ENCODE results near the gene SNORC.
A peak's percentile ranks its signal among the peaks of the same experiment; 100 is the strongest.

The SNORC gene

DNA sequence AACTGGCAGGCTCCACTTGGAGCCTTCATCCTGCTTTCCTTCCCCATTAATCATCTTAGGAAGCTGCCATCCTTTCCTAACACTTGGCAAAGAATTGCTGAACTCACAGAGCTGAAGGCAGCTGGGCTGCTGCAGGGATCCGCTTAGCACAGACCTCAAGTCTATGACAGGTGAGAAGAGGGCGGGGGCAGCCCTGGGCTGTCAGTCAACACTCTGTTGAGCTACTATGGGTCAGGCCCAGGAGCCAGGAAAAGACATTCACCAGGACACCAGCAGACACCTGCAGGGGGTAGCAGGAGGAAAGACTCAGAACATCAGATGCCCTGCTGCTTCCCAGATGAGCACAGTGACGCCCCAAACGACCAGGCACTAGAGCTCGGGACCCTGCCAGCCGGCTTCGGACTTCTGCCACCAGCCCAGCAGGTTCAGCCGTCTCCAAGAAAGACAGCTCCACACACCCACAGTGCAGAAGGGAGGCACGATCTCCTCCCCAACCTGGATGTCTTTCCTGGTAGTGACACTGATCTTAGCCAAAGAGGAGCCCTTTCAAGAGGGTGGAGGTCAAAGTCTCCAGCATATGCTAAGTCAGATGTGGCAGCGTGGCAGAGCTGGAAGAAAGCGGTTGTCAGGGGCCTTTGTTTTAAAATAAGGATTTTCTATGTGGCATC is 55.2 kb downstream of the SNORC start:
- no peak for DNase-seq (ENCODE audit: low spot score)

DNA sequence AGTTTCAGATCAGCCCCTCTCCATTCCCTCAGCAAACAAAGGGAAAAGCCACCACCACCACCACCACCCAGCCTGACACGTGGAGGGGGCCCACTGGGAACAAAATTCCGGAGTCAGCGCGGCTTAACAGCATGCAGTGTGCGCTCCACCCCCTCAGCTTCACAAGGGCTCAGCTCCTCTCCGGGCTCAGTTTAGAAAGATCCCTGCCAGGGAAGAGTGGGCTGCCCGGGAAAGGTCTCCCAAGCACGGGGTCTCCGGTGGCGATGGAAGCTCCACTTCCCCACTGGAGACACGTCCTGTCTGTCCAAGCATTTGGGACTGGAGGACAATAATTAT is 55.7 kb downstream of the SNORC start:
- TF ChIP-seq, protein P1, sequence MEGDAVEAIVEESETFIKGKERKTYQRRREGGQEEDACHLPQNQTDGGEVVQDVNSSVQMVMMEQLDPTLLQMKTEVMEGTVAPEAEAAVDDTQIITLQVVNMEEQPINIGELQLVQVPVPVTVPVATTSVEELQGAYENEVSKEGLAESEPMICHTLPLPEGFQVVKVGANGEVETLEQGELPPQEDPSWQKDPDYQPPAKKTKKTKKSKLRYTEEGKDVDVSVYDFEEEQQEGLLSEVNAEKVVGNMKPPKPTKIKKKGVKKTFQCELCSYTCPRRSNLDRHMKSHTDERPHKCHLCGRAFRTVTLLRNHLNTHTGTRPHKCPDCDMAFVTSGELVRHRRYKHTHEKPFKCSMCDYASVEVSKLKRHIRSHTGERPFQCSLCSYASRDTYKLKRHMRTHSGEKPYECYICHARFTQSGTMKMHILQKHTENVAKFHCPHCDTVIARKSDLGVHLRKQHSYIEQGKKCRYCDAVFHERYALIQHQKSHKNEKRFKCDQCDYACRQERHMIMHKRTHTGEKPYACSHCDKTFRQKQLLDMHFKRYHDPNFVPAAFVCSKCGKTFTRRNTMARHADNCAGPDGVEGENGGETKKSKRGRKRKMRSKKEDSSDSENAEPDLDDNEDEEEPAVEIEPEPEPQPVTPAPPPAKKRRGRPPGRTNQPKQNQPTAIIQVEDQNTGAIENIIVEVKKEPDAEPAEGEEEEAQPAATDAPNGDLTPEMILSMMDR (IDR thresholded peaks at IDR 0.05; ENCODE audit: extremely low read depth, missing control alignments), result no peak
- no peak for DNase-seq (ENCODE audit: low spot score)

More for the DNA sequence above, 55.2 kb downstream of the SNORC start:
- TF ChIP-seq, protein P1 (IDR thresholded peaks at IDR 0.05; ENCODE audit: extremely low read depth, missing control alignments), result no peak

DNA sequence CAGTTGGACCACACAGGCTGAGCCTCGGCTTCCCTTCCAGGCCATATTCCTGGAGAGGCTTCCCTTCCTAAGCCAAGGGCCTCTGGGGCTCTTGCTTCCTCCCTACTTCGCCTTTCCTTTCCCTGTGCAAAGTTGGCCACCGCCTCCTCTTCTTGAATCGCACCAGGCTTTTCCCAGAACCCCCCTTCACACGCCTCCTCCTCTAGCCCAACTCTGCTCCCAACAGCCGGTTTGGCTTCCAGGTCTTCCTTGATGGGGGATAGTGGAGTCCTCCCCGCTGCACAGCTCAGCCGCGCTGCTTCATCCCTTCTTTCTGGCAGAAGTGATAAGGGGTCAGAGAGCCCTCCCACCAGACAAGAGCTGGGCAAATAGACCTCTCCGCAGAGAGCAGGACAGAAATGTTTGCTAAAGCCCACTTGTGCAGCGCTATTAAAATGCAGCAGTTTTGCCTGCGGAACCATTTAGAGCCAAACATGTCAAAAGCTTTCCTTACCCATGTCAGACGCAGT is 56.4 kb downstream of the SNORC start:
- no peak for DNase-seq (ENCODE audit: low spot score)

DNA sequence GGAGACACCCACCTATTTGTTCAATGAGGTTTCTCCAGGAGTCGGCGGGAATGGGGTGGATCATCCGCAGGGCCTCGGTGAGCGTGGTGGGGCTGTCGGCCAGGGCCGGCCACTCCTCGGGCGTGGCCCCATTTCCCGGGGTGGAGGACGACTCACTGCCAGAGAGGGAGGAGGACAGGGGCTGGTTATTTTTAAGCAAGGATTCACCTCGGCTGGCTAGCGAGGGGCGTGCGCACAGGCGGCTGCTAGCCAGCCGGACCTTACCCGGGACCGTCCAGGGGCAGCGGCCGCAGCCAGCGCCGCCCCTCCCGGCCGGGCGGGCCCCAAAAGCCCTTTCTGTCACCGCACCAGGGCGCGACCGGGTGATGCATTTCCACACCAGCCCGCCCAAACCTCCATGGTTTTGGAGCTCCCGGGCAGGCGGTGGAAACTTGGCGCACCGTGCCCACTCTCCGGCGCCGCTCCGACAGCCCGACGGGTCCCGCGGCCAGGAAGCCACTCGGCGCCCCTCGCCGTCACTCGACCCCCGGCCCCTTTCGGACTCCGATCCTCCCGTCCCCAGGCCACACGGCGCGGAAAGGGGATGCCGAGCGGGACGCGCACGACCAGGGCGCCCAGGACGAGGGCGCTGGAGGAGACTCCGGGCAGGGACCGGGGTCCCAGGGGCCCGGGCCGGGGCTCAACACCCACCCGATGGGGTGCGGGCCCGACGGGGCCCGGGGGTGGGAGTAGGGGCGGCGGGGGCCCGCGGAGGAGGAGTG is 57.1 kb downstream of the SNORC start:
- TF ChIP-seq, protein P1 (IDR thresholded peaks at IDR 0.05; ENCODE audit: extremely low read depth, missing control alignments), result no peak
- DNase-seq (ENCODE audit: low spot score), result peak; percentile 51

More for the DNA sequence above, 56.4 kb downstream of the SNORC start:
- TF ChIP-seq, protein P1 (IDR thresholded peaks at IDR 0.05; ENCODE audit: extremely low read depth, missing control alignments), result no peak

DNA sequence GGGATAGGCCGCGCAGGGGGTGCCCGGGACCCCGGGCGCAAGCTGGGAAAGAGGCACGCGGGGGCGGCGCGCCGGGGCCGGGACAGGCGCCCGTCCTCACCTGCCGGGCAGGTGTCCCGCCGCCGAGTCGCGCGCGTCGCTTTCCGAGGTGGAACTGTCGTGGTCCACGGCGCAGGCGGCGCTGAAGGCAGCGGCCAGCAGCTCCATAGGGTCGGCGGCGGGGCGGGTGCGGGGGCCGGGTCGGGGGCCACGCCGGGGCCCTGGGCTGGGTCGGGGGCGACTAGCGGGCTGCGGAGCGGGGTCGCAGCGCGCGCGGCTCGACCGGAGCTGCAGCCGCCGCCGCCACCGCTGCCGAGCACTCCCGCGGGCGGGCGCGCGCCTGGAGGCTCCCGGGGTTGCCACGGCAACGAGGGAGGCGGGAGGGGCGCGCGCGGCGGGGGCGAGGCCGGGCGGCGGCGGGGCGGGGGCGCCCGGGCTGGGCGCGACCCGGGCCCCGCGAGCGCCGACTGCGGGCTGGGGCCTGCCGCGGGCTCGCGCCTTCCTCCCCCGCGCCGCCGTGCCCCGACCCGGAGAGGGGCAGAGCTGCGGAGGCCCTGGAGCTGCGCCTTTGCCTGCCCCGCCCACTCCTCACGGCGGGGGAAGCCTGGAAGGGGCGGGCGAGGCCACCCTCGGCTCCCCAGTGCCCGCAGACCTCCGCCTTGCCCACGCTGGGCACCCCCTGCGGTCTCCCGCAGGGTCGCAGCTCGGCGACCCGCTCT is 57.9 kb downstream of the SNORC start:
- TF ChIP-seq, protein P1 (IDR thresholded peaks at IDR 0.05; ENCODE audit: extremely low read depth, missing control alignments), result no peak
- peak; percentile 60 for DNase-seq (ENCODE audit: low spot score)
